ENCODE results near the gene WDR81. TPM values are rescaled to one million over a fixed set of nuclear protein-coding genes. Genes with fewer than 3 reads are reported as not detected.

WDR81 gene
- polyA plus RNA-seq, 3 donors from 2014 or later: 5.8 to 27.2 (median 6.4) TPM

- H3K36me3 Mint-ChIP-seq: peaks cover 4 to 12% (median 10%) of the 10 kb centered on the region in 3 donors
- no peak overlapping the region for H3K4me3 Mint-ChIP-seq
- peak overlapping the region in 1 of 6 donors; percentile 30 for H3K27ac Mint-ChIP-seq
- DNase-seq: no peak
- no peaks in the 10 kb centered on the region for H3K9me3 Mint-ChIP-seq
- H3K4me1 Mint-ChIP-seq: peaks cover 2 to 6% of the 10 kb centered on the region in 2 donors
- H3K27me3 Mint-ChIP-seq (ENCODE audit: low read depth in 3 of 3): no peaks in the 10 kb centered on the region
Measured at GRCh38 chr17:1776328-1776727, 51.8 kb downstream of the WDR81 start.

GRCh38 chr17:1776857-1777256 is 52.4 kb downstream of the WDR81 start:
- H3K4me1 Mint-ChIP-seq: peaks cover 0 to 2% of the 10 kb centered on the region in 2 donors

GRCh38 chr17:1779571-1780131 is 55.1 kb downstream of the WDR81 start:
- peaks cover 0 to 1% (median 0%) of the 10 kb centered on the region in 3 donors for H3K27me3 Mint-ChIP-seq (ENCODE audit: low read depth in 3 of 3)
- H3K4me1 Mint-ChIP-seq: peaks cover 16 to 17% of the 10 kb centered on the region in 2 donors
- H3K9me3 Mint-ChIP-seq: no peaks in the 10 kb centered on the region
- no peak for DNase-seq
- H3K36me3 Mint-ChIP-seq: peaks cover 15 to 38% (median 26%) of the 10 kb centered on the region in 3 donors
- H3K4me3 Mint-ChIP-seq: no peak overlapping the region
- H3K27ac Mint-ChIP-seq: peak overlapping the region in 2 of 6 donors; percentile 4 to 39

More at GRCh38 chr17:1776857-1777256, 52.4 kb downstream of the WDR81 start:
- no peak overlapping the region for H3K4me3 Mint-ChIP-seq
- no peaks in the 10 kb centered on the region for H3K27me3 Mint-ChIP-seq (ENCODE audit: low read depth in 3 of 3)
- peak overlapping the region in 1 of 6 donors; percentile 46 for H3K27ac Mint-ChIP-seq
- DNase-seq: no peak
- H3K36me3 Mint-ChIP-seq: peaks cover 4 to 17% (median 11%) of the 10 kb centered on the region in 3 donors
- H3K9me3 Mint-ChIP-seq: no peaks in the 10 kb centered on the region

- Mint-ChIP-seq H3K27me3 (ENCODE audit: low read depth in 3 of 3) (peaks cover 0 to 1% (median 0%) of the 10 kb centered on the region in 3 donors), H3K4me3 (no peak overlapping the region), H3K4me1 (peaks cover 16 to 17% of the 10 kb centered on the region in 2 donors), H3K36me3 (peaks cover 17 to 44% (median 26%) of the 10 kb centered on the region in 3 donors), H3K27ac (peak overlapping the region in 2 of 6 donors; percentile 3 to 89), H3K9me3 (no peaks in the 10 kb centered on the region)
- DNase-seq: no peak
Measured at GRCh38 chr17:1782171-1782567, 57.7 kb downstream of the WDR81 start.

GRCh38 chr17:1783271-1783670 is 58.8 kb downstream of the WDR81 start:
- DNase-seq: no peak
- H3K4me3 Mint-ChIP-seq: peak overlapping the region in 2 of 5 donors; percentile 47 to 60
- H3K4me1 Mint-ChIP-seq: peaks cover 14 to 17% of the 10 kb centered on the region in 2 donors
- H3K27me3 Mint-ChIP-seq (ENCODE audit: low read depth in 3 of 3): peaks cover 0 to 1% (median 0%) of the 10 kb centered on the region in 3 donors
- H3K9me3 Mint-ChIP-seq: no peaks in the 10 kb centered on the region
- H3K27ac Mint-ChIP-seq: peak overlapping the region in 5 of 6 donors; percentile 42 to 89 (median 69)
- H3K36me3 Mint-ChIP-seq: peaks cover 19 to 44% (median 22%) of the 10 kb centered on the region in 3 donors

- Mint-ChIP-seq H3K36me3 (peaks cover 17 to 42% (median 22%) of the 10 kb centered on the region in 3 donors), H3K4me3 (peak overlapping the region in 1 of 5 donors; percentile 57)
- peak in 2 of 3 donors; percentile 24 to 28 for DNase-seq
Measured at GRCh38 chr17:1783834-1784611, 59.5 kb downstream of the WDR81 start.

GRCh38 chr17:1785930-1786329 is 61.4 kb downstream of the WDR81 start:
- H3K4me3 Mint-ChIP-seq: no peak overlapping the region
- peaks cover 0 to 1% (median 0%) of the 10 kb centered on the region in 3 donors for H3K27me3 Mint-ChIP-seq (ENCODE audit: low read depth in 3 of 3)
- no peaks in the 10 kb centered on the region for H3K9me3 Mint-ChIP-seq
- DNase-seq: no peak
- H3K27ac Mint-ChIP-seq: no peak overlapping the region
- H3K36me3 Mint-ChIP-seq: peaks cover 16 to 42% (median 17%) of the 10 kb centered on the region in 3 donors
- H3K4me1 Mint-ChIP-seq: peaks cover 14 to 17% of the 10 kb centered on the region in 2 donors

More at GRCh38 chr17:1783834-1784611, 59.5 kb downstream of the WDR81 start:
- Mint-ChIP-seq H3K27ac (peak overlapping the region in 4 of 6 donors; percentile 63 to 89 (median 74)), H3K4me1 (peaks cover 14 to 17% of the 10 kb centered on the region in 2 donors), H3K9me3 (no peaks in the 10 kb centered on the region), H3K27me3 (ENCODE audit: low read depth in 3 of 3) (peaks cover 0 to 1% (median 0%) of the 10 kb centered on the region in 3 donors)

- peaks cover 14 to 17% of the 10 kb centered on the region in 2 donors for H3K4me1 Mint-ChIP-seq
- DNase-seq: no peak
- no peaks in the 10 kb centered on the region for H3K9me3 Mint-ChIP-seq
- no peak overlapping the region for H3K27ac Mint-ChIP-seq
- H3K27me3 Mint-ChIP-seq (ENCODE audit: low read depth in 3 of 3): peaks cover 0 to 1% (median 0%) of the 10 kb centered on the region in 3 donors
- H3K4me3 Mint-ChIP-seq: no peak overlapping the region
- peaks cover 16 to 38% (median 17%) of the 10 kb centered on the region in 3 donors for H3K36me3 Mint-ChIP-seq
Measured at GRCh38 chr17:1786708-1787107, 62.2 kb downstream of the WDR81 start.

- Mint-ChIP-seq H3K4me3 (no peak overlapping the region), H3K27ac (no peak overlapping the region), H3K4me1 (peaks cover 14 to 17% of the 10 kb centered on the region in 2 donors), H3K36me3 (peaks cover 11 to 33% (median 17%) of the 10 kb centered on the region in 3 donors), H3K9me3 (no peaks in the 10 kb centered on the region), H3K27me3 (ENCODE audit: low read depth in 3 of 3) (peaks cover 0 to 1% (median 0%) of the 10 kb centered on the region in 3 donors)
- no peak for DNase-seq
Measured at GRCh38 chr17:1787301-1787902, 62.9 kb downstream of the WDR81 start.

Other genes with a start within 250 kb of the WDR81 start
- gene MYO1C, start 232.0 kb upstream of the WDR81 start, polyA plus RNA-seq: under 1 TPM in 2 of 3 donors, not detected in 1; 0.63 to 0.86 TPM
- gene INPP5K, start 208.1 kb upstream of the WDR81 start, polyA plus RNA-seq: 100 to 1,000 TPM; 113 to 161 (median 120) TPM
- 10 to 100 TPM; 33.6 to 41.5 (median 37.6) TPM for gene PITPNA, start 161.9 kb upstream of the WDR81 start, polyA plus RNA-seq
- gene SLC43A2, start 95.9 kb upstream of the WDR81 start, polyA plus RNA-seq: 1 to 10 TPM; 3.6 to 8.3 (median 4.5) TPM
- under 1 TPM; 0.12 to 0.95 (median 0.64) TPM for gene SCARF1, start 79.0 kb upstream of the WDR81 start, polyA plus RNA-seq
- gene RILP, start 74.8 kb upstream of the WDR81 start, polyA plus RNA-seq: 10 to 100 TPM in 1 of 3 donors, 1 to 10 TPM in 2; 5.0 to 12.7 (median 9.2) TPM
- gene PRPF8, start 39.8 kb upstream of the WDR81 start, polyA plus RNA-seq: 100 to 1,000 TPM in 1 of 3 donors, 10 to 100 TPM in 2; 57.0 to 198 (median 84.1) TPM
- gene TLCD2, start 14.3 kb upstream of the WDR81 start, polyA plus RNA-seq: under 1 TPM in 1 of 3 donors, not detected in 2; 0.04 TPM
- gene SERPINF2, start 18.2 kb downstream of the WDR81 start, polyA plus RNA-seq: under 1 TPM in 1 of 3 donors, not detected in 2; 0.76 TPM
- 1 to 10 TPM; 2.1 to 9.6 (median 3.3) TPM for gene SERPINF1, start 37.4 kb downstream of the WDR81 start, polyA plus RNA-seq
- 10 to 100 TPM in 1 of 3 donors, 1 to 10 TPM in 2; 7.8 to 17.5 (median 8.2) TPM for gene SMYD4, start 105.2 kb downstream of the WDR81 start, polyA plus RNA-seq
- 100 to 1,000 TPM in 1 of 3 donors, 10 to 100 TPM in 2; 82.6 to 102 (median 89.4) TPM for gene RPA1, start 105.3 kb downstream of the WDR81 start, polyA plus RNA-seq